Type B pancreatic cell (in vitro differentiated cells): ENCODE measurements around the gene B3GAT3. TPM values are rescaled to one million over a fixed set of nuclear protein-coding genes. Genes with fewer than 3 reads are reported as not detected.

Source experiments
- DNase-seq: peaks from one replicate; pipeline ENCODE4 v3.0.0; 2021; ENCODE audit warnings: mixed read lengths; ENCODE audit not compliant: unreplicated experiment; ENCODE audit errors: extremely low spot score
- H3K27ac Mint-ChIP-seq: 2 replicates; pipeline ENCODE4 v1.8.0; 2021; ENCODE audit warnings: mild to moderate bottlenecking, mixed read lengths
- H3K27me3 Mint-ChIP-seq: 2 replicates; pipeline ENCODE4 v1.8.0; 2021; ENCODE audit warnings: mixed read lengths
- H3K36me3 Mint-ChIP-seq: 2 replicates; pipeline ENCODE4 v1.8.0; 2021; ENCODE audit warnings: mixed read lengths
- H3K4me1 Mint-ChIP-seq: one replicate; pipeline ENCODE4 v1.8.0; 2021; ENCODE audit warnings: mixed read lengths; ENCODE audit not compliant: unreplicated experiment
- H3K4me3 Mint-ChIP-seq: 2 replicates; pipeline ENCODE4 v1.8.0; 2021; ENCODE audit warnings: mild to moderate bottlenecking, mixed read lengths
- H3K9me3 Mint-ChIP-seq: 2 replicates; pipeline ENCODE4 v1.8.0; 2021; ENCODE audit warnings: mixed read lengths
- microRNA-seq: library from miRNA; unstranded; fragments of <30 nt; microRNA quantifications from one replicate; pipeline ENCODE4, GENCODE V29; 2020
- total RNA-seq: library from RNA; stranded (reverse); gene quantifications from 2 replicates; pipeline ENCODE4 v1.2.1, GENCODE V29; 2021; ENCODE audit warnings: low replicate concordance
- TF ChIP-seq, protein P1 (sequence below): fragments of 200-600 bp; sonication (generic); conservative IDR thresholded peaks from 2 replicates; pipeline ENCODE4 v1.5.0; 2021; ENCODE audit warnings: antibody characterized with exemption, mild to moderate bottlenecking

Gene B3GAT3
- total RNA-seq, 1 donor from 2014 or later = 50.0 TPM

DNA sequence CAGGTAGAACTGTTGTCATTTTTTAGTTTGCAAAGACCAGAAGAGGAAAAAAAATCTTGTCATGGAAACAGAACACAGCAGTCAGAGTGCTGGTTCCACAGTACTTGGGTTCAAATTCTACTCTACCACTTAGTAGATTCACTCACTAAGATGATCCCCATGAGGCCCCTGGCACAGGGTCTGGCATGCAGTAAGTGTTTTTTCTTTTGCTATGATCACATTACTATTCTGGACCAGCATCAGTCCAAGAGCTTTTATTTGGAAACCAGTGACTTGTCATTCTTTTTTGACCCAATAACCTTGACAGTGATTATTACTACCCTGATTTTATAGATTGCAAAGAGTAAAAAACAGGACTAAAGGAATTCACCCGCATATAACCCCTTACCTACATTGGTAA, 52.2 kb downstream of the B3GAT3 start:
- Mint-ChIP-seq H3K4me1 (peaks cover 27% of the 10 kb centered on the region), H3K9me3 (no peaks in the 10 kb centered on the region), H3K4me3 (no peak overlapping the region), H3K36me3 (peaks cover 49% of the 10 kb centered on the region), H3K27ac (peak overlapping the region; percentile 41), H3K27me3 (no peaks in the 10 kb centered on the region)
- TF ChIP-seq, protein P1, sequence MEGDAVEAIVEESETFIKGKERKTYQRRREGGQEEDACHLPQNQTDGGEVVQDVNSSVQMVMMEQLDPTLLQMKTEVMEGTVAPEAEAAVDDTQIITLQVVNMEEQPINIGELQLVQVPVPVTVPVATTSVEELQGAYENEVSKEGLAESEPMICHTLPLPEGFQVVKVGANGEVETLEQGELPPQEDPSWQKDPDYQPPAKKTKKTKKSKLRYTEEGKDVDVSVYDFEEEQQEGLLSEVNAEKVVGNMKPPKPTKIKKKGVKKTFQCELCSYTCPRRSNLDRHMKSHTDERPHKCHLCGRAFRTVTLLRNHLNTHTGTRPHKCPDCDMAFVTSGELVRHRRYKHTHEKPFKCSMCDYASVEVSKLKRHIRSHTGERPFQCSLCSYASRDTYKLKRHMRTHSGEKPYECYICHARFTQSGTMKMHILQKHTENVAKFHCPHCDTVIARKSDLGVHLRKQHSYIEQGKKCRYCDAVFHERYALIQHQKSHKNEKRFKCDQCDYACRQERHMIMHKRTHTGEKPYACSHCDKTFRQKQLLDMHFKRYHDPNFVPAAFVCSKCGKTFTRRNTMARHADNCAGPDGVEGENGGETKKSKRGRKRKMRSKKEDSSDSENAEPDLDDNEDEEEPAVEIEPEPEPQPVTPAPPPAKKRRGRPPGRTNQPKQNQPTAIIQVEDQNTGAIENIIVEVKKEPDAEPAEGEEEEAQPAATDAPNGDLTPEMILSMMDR = no peak
- DNase-seq = no peak

DNA sequence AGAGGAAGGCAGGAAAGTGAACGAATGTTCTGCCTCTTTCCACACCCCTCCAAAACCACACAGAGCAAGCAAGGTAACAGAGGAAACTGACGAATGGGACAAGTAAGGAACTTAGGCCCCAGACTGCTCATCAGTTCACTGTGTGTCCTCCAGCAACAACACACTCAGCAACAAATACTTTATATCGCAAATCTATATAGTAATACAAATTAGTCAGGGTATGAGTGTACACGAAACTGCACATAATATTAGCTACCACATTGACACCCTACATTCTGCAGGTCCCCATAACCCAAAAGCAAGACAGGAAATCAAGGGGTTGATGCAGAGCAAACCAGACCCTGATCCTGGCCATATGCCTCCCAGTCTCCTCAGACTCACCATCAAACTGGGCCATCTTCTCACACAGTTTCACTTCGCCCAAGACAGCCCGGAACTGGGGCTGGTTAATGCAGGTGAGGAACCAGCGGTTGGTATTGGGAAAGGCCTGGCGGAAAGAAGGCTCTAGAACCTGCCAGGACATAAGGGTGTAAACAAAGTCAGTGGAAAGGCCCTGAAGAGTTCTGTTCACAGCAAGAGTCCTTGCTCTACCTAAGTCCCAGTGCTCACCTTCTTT, 54.7 kb downstream of the B3GAT3 start:
- Mint-ChIP-seq H3K27ac (peak overlapping the region; percentile 63), H3K9me3 (no peaks in the 10 kb centered on the region), H3K4me3 (no peak overlapping the region), H3K36me3 (peaks cover 40% of the 10 kb centered on the region), H3K4me1 (peaks cover 16% of the 10 kb centered on the region), H3K27me3 (no peaks in the 10 kb centered on the region)
- no peak for DNase-seq
- TF ChIP-seq, protein P1 = no peak

DNA sequence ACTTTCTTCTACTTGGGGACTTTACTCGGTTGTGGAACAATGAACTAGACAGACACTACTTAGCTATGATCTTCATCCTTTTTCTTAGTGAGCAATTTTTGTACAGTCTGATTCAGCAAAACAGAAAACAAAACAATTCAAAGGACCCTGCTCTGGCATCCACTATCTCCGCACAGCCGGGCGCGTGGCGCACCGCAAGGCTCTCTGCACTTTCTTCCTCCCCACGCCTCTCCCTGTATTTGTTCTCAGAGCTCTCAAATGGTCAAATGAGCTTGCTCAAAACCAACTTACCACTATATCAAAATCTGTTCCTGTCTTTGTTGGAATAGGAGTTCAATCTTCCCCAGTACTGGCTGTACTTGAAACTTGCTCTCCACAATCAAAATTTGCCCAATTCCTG, 55.5 kb downstream of the B3GAT3 start:
- peaks cover 35% of the 10 kb centered on the region for H3K36me3 Mint-ChIP-seq
- H3K4me3 Mint-ChIP-seq = no peak overlapping the region
- peaks cover 19% of the 10 kb centered on the region for H3K4me1 Mint-ChIP-seq
- H3K9me3 Mint-ChIP-seq = no peaks in the 10 kb centered on the region
- no peak overlapping the region for H3K27ac Mint-ChIP-seq
- H3K27me3 Mint-ChIP-seq = no peaks in the 10 kb centered on the region
- TF ChIP-seq, protein P1 = no peak
- no peak for DNase-seq

Small RNA genes lying within 50 kb of the gene (microRNA-seq; reads per million reads assigned to microRNA genes)
- 1.1 reads per million for gene MIR6747

Other genes starting within 250 kb of the B3GAT3 start
- gene SCGB1A1, start 203.0 kb downstream of the B3GAT3 start, total RNA-seq = not detected in 2 replicates
- 302 and 656 TPM in 2 replicates for gene AHNAK, start 75.2 kb downstream of the B3GAT3 start, total RNA-seq
- 1,846 and 2,051 TPM in 2 replicates for gene EEF1G, start 48.1 kb downstream of the B3GAT3 start, total RNA-seq
- gene TUT1, start 30.5 kb downstream of the B3GAT3 start, total RNA-seq = 15.0 and 22.1 TPM in 2 replicates
- 148 and 152 TPM in 2 replicates for gene MTA2, start 20.1 kb downstream of the B3GAT3 start, total RNA-seq
- 46.0 and 76.0 TPM in 2 replicates for gene EML3, start 9.2 kb downstream of the B3GAT3 start, total RNA-seq
- 1.4 and 1.8 TPM in 2 replicates for gene ROM1, start 8.7 kb downstream of the B3GAT3 start, total RNA-seq
- gene GANAB, start 24.6 kb upstream of the B3GAT3 start, total RNA-seq = 278 and 372 TPM in 2 replicates
- gene INTS5, start 31.3 kb upstream of the B3GAT3 start, total RNA-seq = 26.5 and 28.3 TPM in 2 replicates
- 69.1 and 69.2 TPM in 2 replicates for gene C11orf98, start 43.2 kb upstream of the B3GAT3 start, total RNA-seq
- 17.7 and 28.0 TPM in 2 replicates for gene CSKMT, start 43.3 kb upstream of the B3GAT3 start, total RNA-seq
- gene UQCC3, start 49.7 kb upstream of the B3GAT3 start, total RNA-seq = 11.2 and 11.7 TPM in 2 replicates
- gene LBHD1, start 50.3 kb upstream of the B3GAT3 start, total RNA-seq = 6.1 and 8.1 TPM in 2 replicates
- 76.5 and 113 TPM in 2 replicates for gene UBXN1, start 57.1 kb upstream of the B3GAT3 start, total RNA-seq
- 0.21 and 1.0 TPM in 2 replicates for gene LRRN4CL, start 67.5 kb upstream of the B3GAT3 start, total RNA-seq
- 93.5 and 94.6 TPM in 2 replicates for gene BSCL2, start 85.4 kb upstream of the B3GAT3 start, total RNA-seq
- gene GNG3, start 85.7 kb upstream of the B3GAT3 start, total RNA-seq = 0.88 and 4.7 TPM in 2 replicates
- 44.8 and 63.7 TPM in 2 replicates for gene HNRNPUL2, start 105.5 kb upstream of the B3GAT3 start, total RNA-seq
- gene TTC9C, start 106.5 kb upstream of the B3GAT3 start, total RNA-seq = 34.1 and 39.0 TPM in 2 replicates
- 6.3 and 10.1 TPM in 2 replicates for gene ZBTB3, start 132.2 kb upstream of the B3GAT3 start, total RNA-seq
- gene POLR2G, start 139.6 kb upstream of the B3GAT3 start, total RNA-seq = 68.8 and 98.7 TPM in 2 replicates
- gene TAF6L, start 149.4 kb upstream of the B3GAT3 start, total RNA-seq = 23.8 and 37.6 TPM in 2 replicates
- gene TMEM179B, start 165.4 kb upstream of the B3GAT3 start, total RNA-seq = 41.1 and 53.1 TPM in 2 replicates
- 21.9 and 23.3 TPM in 2 replicates for gene TMEM223, start 170.0 kb upstream of the B3GAT3 start, total RNA-seq
- gene NXF1, start 183.5 kb upstream of the B3GAT3 start, total RNA-seq = 111 TPM in 2 replicates
- gene STX5, start 210.1 kb upstream of the B3GAT3 start, total RNA-seq = 42.4 and 51.7 TPM in 2 replicates
- not detected in 2 replicates for gene TEX54, start 210.9 kb upstream of the B3GAT3 start, total RNA-seq
- 47.6 and 58.3 TPM in 2 replicates for gene WDR74, start 217.6 kb upstream of the B3GAT3 start, total RNA-seq